ENCODE measurements around the gene DUOX1.

The DUOX1 gene

GRCh38 chr15:45201557-45201859 lies 71.7 kb downstream of the DUOX1 start:
- no peaks in the 10 kb centered on the region for H3K9me3 ChIP-seq (ENCODE audit: insufficient read depth, low read length)
- H3K36me3 ChIP-seq (ENCODE audit: low read length) = no peaks in the 10 kb centered on the region
- no peak overlapping the region for H3K4me3 ChIP-seq (ENCODE audit: insufficient read depth, low read length, poor library complexity, severe bottlenecking)
- no peaks in the 10 kb centered on the region for H3K27me3 ChIP-seq (ENCODE audit: low read length)
- TF ChIP-seq EZH2phosphoT487 (conservative IDR thresholded peaks at IDR 0.05; ENCODE audit: low read length) (no peak), CTCF (IDR thresholded peaks at IDR 0.05; ENCODE audit: insufficient read depth, low read length, poor library complexity, severe bottlenecking) (no peak)
- H3F3A ChIP-seq (ENCODE audit: insufficient read depth) = peaks cover 25% of the 10 kb centered on the region
- no peaks in the 10 kb centered on the region for H3K9me2 ChIP-seq (replicated peaks; ENCODE audit: insufficient read depth, low read length)
- H3K4me2 ChIP-seq (ENCODE audit: low read depth, low read length, poor library complexity, severe bottlenecking) = peak overlapping the region; percentile 96
- no peak overlapping the region for H3K27ac ChIP-seq (ENCODE audit: low read depth, low read length)
- H2AFZ ChIP-seq (ENCODE audit: low read depth, low read length, severe bottlenecking) = no peak overlapping the region
- no peaks in the 10 kb centered on the region for H3K79me2 ChIP-seq (ENCODE audit: insufficient read depth, low read length)
- H3K9ac ChIP-seq (ENCODE audit: low read length) = no peak overlapping the region
- no peaks in the 10 kb centered on the region for H4K20me1 ChIP-seq (ENCODE audit: low read depth, low read length)

DNA sequence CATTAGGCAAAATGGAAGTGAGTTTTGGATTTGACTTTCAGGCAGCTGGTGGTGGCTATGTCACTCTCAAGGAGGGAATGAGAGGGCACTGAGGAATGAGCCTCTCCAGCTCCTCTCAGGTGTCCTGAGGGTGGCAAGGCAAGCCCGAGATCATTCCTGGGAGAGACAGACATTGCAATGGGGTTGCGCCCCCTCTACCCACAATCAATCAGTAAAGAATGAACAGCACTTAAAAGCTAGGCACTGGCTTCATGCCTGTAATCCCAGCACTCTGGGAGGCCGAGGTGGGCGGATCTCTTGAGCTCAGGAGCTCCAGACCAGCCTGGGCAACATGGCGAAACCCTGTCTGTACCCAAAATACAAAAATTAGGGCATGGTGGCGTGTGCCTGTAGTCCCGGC lies 72.1 kb downstream of the DUOX1 start:
- H3K4me2 ChIP-seq (ENCODE audit: low read depth, low read length, poor library complexity, severe bottlenecking) = no peak overlapping the region
- H3K9ac ChIP-seq (ENCODE audit: low read length) = no peak overlapping the region
- H3K79me2 ChIP-seq (ENCODE audit: insufficient read depth, low read length) = no peaks in the 10 kb centered on the region
- H3K27ac ChIP-seq (ENCODE audit: low read depth, low read length) = no peak overlapping the region
- no peaks in the 10 kb centered on the region for H3K27me3 ChIP-seq (ENCODE audit: low read length)
- no peaks in the 10 kb centered on the region for H3K9me3 ChIP-seq (ENCODE audit: insufficient read depth, low read length)
- TF ChIP-seq CTCF (IDR thresholded peaks at IDR 0.05; ENCODE audit: insufficient read depth, low read length, poor library complexity, severe bottlenecking) (no peak), EZH2phosphoT487 (conservative IDR thresholded peaks at IDR 0.05; ENCODE audit: low read length) (no peak)
- H3F3A ChIP-seq (ENCODE audit: insufficient read depth) = peaks cover 25% of the 10 kb centered on the region
- no peaks in the 10 kb centered on the region for H4K20me1 ChIP-seq (ENCODE audit: low read depth, low read length)
- H3K36me3 ChIP-seq (ENCODE audit: low read length) = no peaks in the 10 kb centered on the region
- no peaks in the 10 kb centered on the region for H3K9me2 ChIP-seq (replicated peaks; ENCODE audit: insufficient read depth, low read length)
- no peak overlapping the region for H3K4me3 ChIP-seq (ENCODE audit: insufficient read depth, low read length, poor library complexity, severe bottlenecking)
- no peak overlapping the region for H2AFZ ChIP-seq (ENCODE audit: low read depth, low read length, severe bottlenecking)

DNA sequence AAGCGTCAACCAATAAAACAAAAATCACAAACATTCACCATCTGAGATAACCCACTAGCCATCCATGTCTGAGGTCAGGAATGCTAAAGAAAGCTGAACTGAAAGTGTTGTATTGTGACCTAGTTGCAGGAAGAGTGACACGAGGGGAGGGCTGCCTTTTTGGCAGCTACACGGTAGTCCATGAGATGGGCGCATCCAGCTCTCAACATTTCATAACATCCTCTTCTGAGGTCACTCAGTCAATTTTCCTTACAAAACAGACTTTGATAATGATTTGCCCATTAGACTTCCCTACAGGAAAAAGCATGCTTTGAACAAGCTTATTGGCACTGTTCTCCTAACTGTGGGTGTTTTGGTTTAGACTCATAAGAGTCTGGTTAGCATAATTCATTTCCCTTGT lies 73.4 kb downstream of the DUOX1 start:
- H2AFZ ChIP-seq (ENCODE audit: low read depth, low read length, severe bottlenecking) = no peak overlapping the region
- peaks cover 25% of the 10 kb centered on the region for H3F3A ChIP-seq (ENCODE audit: insufficient read depth)

More for the DNA sequence above, 73.4 kb downstream of the DUOX1 start:
- no peak overlapping the region for H3K9ac ChIP-seq (ENCODE audit: low read length)
- no peaks in the 10 kb centered on the region for H3K9me2 ChIP-seq (replicated peaks; ENCODE audit: insufficient read depth, low read length)
- H3K4me3 ChIP-seq (ENCODE audit: insufficient read depth, low read length, poor library complexity, severe bottlenecking) = no peak overlapping the region
- no peaks in the 10 kb centered on the region for H4K20me1 ChIP-seq (ENCODE audit: low read depth, low read length)
- no peak overlapping the region for H3K4me2 ChIP-seq (ENCODE audit: low read depth, low read length, poor library complexity, severe bottlenecking)
- no peak overlapping the region for H3K27ac ChIP-seq (ENCODE audit: low read depth, low read length)
- H3K9me3 ChIP-seq (ENCODE audit: insufficient read depth, low read length) = no peaks in the 10 kb centered on the region
- no peaks in the 10 kb centered on the region for H3K36me3 ChIP-seq (ENCODE audit: low read length)
- TF ChIP-seq CTCF (IDR thresholded peaks at IDR 0.05; ENCODE audit: insufficient read depth, low read length, poor library complexity, severe bottlenecking) (no peak), EZH2phosphoT487 (conservative IDR thresholded peaks at IDR 0.05; ENCODE audit: low read length) (no peak)
- no peaks in the 10 kb centered on the region for H3K27me3 ChIP-seq (ENCODE audit: low read length)
- H3K79me2 ChIP-seq (ENCODE audit: insufficient read depth, low read length) = no peaks in the 10 kb centered on the region

Measured in SU-DHL-6 (cell line).